NCI-H2081 (cell line): ENCODE data around the gene RPS19BP1.
A peak's percentile ranks its signal among the peaks of the same experiment; 100 is the strongest.

Source experiments
- DNase-seq, 2 experiments: peaks; one replicate each; lab custom pipeline; 2025; lab: John Stamatoyannopoulos, UW

Gene RPS19BP1

DNA sequence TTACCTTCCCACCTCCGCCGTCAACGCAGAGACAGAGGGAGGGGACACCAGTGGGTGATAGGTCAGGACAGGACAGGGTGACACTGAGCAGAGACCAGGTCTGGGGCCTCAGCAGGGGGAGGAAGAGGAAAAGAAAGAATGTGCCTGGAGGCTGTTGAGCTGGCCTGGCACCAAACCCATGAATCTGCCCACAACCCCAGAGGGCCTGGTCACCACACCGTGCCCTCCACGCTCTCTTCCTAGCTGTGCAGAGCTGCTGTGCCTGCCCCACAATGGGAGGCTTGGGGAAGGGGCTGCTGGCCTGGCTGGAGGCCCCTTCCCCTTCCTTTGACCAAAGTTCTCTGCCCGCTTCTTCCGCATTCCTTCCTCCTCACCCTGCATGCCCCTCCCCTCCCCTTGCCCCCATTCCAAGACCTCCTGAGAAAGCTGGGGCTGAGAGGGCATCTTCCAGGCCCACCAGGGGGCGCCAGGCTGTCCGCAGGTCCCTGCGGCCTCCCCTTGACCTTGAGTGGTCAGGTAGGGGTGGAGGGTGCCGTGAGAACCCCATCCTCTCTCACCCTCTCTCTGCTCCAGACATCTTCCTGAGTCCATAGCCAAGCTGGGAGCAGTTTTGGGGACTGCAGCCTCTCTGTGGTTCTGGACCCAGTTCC, 27.0 kb upstream of the RPS19BP1 start:
- no peak for DNase-seq

DNA sequence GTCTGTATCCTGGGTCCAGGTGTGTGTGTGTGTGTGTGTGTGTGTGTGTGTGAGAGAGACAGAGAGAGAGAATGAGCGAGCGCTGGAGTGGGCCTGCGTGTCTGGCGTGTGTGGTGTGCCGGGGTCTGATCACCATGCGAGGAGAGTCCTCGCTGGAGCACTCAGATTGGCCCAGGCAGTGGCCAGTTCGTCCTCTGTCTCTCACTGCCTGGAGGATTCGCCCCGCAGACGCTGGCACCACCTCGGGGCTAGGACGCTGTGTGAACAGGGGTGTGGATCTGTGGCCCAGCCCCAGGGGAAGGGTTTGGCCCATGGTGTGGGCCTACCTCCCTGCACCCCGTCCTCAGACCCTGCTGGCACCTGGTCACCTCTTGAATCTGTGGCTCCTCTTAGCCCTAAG, 26.4 kb upstream of the RPS19BP1 start:
- DNase-seq = no peak

DNA sequence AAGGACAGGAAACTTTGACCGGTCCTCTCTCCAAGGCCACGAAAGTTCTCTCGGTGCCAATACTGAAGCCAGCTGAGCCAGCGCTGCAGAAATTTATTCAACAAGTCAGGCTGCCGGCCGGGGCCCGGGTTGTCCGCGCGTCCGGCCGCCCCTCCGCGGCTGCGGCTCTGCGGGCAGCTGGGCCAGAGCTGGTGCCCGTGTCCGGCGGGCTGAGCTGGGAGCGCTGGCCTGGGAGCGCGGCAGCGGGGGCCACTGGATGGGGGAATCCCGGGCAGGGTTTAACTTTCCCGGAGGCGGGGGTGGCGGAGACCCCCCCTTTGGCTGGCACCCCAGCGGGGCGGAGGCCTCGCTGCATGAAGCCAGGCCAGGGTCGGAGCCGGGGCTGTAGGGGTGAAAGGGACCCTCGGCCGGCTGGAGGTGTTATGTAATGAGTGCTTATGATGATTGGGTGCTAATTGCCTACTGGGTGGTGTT, 25.7 kb upstream of the RPS19BP1 start:
- no peak for DNase-seq

DNA sequence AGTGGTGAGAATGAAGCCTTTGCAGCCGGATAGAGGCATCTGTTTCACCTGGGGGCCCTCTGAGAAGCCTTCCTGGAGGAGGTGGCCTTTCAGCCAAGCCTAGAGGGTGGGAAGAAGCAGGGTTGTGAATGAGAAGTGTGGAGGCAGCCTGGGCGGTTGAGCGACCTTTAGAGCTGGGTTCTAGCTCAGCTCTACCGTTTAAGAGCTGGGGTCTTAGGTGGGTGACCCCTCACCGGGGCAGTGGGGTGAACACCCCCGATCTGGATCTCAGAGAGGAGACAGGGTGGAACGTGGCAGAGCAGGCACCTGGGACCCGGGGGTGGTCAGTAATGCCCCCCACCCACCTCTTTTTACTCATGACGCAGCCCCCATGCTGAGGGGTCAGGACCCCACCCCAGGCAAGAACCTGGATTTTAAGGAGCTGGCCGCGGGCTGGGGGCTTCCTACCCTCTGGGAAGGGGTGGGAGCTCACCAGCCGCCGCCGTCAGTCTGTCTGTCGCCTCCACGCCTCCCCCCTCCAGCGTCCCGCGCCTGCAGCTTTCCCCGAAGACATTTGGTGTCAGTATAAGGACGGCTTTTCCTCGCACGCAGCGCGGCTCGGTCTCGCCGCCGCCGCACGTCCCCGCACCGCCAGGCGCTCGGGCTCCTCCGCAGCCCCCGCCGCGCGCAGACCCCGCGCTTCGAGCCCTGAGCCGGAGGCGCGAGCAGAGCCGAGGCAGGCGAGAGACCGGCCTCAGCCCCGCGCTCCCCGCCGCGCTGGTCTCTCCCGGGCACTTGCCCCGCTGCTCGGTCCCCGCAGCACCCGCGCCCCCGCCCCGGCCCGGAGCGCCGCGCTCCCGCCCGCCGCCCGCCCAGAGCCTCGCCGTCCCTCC, 24.7 kb upstream of the RPS19BP1 start:
- peak; percentile 6 to 9 for DNase-seq

DNA sequence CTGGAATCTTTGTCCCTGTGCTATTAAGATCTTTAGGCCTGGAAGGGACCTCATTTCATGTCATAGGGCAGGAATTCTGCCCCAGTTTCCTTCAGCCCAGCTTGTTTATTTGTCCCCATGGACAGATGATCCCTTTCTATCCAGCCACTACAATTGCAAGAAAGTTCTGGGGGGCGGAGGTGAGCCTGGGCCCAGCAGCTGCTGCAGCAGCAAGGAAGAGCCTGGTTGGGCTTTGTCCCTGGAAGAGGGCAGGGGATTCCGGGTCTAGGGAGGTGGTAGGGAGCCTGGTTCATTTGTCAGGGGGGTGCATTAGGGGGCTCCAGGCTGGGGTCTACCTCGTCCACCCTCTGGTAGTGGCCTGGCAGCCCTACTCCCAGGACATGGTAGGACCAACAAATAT, 21.6 kb upstream of the RPS19BP1 start:
- no peak for DNase-seq

DNA sequence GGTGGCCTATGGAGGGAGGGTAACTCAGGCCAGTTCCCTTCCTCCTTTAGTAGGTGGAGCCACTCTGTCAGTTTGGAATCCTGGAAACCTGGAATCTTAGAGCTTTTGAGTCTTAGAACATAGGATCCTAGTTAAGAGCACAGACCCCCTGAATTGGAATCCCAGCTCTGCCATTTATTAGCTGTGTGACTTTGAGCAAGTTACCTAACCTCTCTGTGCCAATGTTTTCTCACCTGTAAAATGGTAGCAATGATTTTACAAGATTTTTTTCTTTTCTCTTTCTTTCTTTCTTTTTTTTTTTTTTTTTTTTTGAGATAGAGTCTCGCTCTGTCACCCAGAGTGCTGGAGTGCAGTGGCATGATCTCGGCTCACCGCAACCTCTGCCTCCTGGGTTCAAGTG, 20.9 kb upstream of the RPS19BP1 start:
- no peak for DNase-seq

DNA sequence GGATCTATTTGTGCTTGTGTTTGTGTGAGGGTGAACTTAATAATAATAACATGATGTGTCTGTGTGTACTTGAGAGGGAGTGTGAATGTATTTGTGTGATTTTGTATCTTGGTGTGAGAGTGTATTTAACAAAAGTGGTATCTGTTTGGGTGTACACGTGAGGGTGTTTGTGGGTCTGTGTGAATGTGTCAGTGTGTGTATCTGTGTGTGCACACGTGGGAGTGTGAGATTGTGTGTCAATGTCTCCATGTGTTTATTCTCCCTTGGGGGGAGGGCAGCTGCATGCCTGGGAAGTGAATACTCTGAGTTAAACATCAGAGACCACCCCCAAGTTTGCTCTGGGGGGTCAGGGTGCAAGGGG, 15.0 kb upstream of the RPS19BP1 start:
- DNase-seq = no peak

DNA sequence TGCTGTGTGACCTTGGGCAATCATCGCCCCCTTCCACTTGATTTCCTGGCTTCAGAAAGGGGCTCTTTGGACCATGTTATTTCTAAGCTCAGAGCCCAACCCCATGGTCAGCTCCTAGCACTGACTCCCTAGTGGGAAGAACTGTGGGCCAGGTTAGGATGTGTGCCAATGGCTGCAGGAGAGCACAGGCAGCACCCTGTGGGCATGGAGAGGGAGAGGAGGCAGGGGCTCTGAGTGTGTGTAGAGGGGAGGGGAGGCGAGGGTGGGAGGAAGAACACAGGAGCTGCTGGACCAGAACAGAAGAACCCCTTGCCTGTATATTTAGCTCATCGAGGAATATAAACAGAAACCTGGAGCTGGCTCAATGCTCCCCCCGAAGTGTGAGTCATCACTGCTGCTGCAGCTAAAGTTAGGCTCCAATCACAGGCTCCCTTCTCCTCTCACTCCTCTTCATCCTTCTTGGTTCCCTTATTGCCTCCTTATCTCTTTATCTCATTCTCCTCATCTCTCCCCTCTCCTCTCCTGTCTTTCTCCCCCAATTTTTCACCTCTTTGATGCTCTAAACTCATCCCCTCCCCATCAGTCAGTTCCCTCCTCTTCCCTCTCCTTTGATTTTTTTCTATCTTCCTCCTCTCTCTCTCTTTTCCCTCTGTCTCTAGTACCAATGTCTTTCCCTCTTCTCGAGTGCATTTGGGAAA, 14.5 kb upstream of the RPS19BP1 start:
- peak in 1 of 2 experiments; percentile 33 for DNase-seq

DNA sequence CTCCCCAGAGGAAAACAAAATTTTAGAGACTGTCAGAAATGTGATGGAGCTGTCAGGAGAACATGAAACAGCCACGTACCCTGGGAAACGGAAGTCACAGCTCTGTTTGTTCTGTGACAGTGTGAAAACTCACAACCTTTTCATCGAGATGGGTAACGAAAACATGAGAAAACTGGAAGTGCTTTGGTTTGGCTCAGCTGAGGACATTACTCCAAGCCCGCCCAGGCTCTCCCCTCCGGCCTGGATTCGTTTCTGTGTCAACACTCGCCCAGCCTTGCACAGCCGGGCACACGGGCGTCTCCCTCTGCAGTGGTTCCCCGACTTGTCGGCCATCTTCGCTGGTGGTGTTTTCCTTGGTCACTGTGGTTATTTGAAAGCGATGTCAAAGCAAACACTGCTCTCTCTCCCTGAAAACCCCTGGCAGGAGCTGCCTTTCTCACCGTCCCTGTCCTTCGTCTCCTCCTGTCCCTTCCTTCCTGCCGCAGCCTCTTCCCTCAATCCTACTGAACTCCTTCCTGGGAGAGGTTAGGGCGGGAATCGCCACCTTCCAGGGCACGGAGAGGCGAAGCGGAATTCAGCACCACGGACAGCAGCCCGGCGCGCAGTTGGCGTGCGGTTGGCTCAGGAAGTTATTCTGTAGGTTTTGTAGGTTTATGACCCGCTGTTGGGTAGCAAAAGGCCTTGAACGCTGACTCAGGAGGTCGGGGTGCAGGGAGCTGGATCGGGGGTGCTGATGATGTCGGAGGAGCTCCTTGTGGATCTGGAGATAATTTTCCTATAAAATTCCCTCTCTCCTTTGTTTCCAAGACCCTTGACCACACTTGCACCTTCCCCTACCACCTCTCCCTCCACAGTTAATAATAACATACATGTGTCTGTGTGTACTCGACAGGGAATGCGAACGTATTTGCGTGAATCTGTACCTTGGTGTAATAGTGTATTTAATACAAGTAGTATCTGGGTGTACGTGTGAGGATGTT, 13.1 kb upstream of the RPS19BP1 start:
- no peak for DNase-seq

DNA sequence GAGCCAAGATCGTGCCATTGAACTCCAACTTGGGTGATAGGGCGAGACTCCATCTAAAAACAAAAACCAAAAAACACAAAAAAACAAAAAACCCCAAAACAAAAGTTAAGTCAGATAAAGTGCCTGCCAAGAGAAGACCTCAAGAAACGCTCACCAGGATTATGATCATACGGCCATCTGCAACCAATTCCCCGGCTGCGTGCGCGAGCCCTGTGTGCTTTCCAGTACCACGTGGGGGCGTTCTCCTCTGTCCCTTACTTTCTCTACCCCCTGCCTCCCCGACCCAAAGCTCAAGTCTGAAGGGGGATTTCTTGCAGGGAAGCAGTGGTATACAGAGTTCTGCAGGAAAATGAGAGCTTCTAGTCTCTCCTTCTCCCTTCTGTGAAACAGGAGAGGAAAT, 10.5 kb upstream of the RPS19BP1 start:
- no peak for DNase-seq

DNA sequence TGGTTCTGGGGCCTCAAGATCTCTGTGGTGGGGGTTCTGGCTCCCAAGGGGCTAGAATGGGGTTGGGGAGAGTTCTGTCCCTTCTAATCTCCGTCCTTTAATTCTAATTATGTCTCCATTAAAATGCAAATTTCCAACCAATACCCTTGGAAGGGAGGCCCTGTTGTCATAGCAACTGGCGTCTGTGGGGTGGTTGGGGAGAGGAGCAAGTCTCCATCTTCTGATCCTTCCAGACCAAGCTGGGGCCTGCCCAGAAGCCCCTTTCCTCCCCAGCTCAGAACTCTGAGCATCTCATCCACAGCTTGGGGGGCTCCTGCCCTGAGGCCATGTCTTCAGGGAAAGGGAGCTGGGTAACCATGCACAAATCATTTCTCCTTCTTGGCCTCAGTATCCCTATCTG, 5.4 kb upstream of the RPS19BP1 start:
- DNase-seq = no peak

DNA sequence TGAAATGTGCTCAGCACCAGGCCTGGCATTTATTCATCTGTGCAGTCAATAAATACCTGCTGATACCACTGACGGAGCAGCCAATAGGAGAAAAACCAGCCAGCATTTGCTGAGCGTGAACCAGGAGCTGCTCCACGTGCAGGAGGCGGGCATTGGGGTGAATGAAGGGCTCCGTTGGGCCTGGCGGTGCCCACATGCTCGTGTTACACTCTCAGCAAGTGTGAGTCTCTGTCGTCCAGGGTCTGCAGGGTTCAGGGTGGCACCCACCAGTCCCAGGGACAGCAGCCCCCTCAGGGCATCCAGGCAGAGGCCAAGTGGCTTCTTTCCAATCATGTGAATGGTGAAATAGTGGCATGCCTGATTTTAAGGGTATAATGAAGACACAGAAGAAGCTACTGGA, 4.2 kb upstream of the RPS19BP1 start:
- DNase-seq = no peak

DNA sequence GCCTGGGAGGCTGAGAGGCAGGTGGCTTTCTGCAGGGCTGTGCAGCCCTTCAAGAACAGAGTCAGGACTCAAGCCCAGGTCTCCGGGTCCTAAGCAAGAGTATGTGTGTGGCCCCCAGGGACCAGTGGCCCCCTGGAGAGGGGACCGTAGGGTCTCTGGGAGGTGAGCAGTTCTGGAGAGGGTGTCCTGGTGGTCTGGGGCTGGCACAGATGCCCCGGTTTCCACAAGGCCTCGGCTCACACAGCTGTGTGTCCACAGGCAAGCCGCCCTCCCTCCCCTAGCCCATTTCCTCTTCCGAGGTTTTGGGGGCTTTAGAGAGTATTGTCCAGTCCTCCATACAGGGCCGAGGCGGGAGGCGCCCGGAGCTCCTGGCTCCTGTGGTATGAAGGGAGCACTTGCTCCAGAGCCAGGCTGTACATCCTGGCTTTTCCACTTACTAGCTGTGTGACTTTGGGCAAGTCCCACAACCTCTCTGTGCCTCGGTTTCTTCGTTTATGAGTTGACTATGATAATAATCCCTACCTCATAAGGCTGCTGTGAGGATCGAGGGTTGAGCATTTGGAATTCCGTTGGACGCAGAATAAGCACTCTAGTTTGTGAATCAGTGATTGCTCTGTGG, 3.4 kb upstream of the RPS19BP1 start:
- no peak for DNase-seq

DNA sequence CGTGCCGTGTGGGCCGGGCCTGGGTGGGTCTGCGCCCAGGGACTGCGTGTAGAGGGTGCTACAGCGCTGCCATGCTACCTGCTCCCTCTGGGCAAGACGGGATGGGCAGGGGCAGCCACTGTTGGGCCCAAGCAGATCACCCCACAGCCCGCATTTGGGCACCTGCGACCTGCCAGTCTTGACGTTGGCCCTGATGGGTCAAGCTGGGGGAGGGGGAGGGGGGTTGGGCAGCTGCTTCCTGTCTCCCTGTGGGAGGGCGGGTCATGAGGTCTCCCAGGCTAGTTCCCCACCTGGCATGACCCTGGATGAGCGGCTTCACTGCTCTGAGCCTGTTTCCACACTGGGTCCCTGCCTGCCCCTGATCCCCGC, 2.8 kb upstream of the RPS19BP1 start:
- DNase-seq = no peak

DNA sequence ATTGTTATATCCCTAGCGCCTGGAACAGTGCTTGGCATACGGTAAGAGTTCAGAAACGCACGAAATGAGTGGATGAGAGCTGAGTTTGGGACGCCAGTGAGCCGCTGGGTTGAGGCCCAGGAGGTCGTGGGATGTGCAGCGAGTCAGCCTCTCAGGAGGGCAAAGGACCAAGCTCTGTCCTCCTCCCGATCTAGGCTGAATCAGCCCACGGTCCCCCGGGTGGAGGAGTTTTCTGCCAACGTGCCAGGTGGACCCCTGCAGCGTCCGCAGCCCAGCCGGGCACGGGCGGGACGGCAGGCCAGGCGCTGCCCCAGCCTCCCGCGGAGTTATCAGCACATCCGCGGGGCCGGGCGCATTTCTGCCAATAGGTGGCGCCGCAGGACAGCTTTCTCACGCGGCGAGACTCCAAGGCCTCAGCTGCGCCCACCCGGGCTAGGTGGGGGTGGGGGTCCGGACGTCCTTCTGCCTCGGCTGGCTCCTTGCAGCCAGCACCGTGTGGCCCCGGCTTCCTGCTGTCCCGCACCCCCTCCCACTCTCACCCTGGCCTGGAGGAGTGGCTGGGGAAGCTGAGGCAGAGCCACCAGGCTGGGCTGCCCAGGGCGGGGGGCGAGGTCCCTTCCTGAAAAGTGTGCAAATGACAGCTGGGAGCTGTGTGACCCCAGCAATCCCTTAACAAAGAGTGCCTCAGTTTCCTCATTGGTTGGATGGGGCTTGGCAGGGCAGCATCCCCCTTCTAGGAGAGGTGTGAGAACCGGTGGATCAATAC, 2.2 kb upstream of the RPS19BP1 start:
- peak; percentile 62 to 70 for DNase-seq

DNA sequence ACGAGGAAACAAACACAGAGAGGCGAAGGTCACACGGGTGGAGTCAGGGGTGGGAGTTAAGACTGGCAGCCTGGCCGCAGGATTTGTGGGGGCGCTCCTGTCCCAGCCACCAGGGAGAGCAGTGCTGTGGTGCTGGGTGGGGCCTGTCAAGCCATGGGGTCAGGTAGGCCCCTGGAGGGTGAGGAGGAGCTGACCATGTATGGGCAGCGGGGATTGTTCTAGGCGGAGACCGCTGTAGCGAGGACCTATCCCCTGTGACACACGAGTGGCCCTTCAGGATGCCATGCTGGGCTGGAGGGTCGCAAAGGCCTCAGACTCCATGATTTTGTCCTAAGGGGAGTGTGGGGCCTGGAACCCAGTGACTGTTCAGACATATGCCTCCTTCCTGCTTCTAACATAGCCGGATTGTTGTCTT, 1.6 kb upstream of the RPS19BP1 start:
- no peak for DNase-seq

DNA sequence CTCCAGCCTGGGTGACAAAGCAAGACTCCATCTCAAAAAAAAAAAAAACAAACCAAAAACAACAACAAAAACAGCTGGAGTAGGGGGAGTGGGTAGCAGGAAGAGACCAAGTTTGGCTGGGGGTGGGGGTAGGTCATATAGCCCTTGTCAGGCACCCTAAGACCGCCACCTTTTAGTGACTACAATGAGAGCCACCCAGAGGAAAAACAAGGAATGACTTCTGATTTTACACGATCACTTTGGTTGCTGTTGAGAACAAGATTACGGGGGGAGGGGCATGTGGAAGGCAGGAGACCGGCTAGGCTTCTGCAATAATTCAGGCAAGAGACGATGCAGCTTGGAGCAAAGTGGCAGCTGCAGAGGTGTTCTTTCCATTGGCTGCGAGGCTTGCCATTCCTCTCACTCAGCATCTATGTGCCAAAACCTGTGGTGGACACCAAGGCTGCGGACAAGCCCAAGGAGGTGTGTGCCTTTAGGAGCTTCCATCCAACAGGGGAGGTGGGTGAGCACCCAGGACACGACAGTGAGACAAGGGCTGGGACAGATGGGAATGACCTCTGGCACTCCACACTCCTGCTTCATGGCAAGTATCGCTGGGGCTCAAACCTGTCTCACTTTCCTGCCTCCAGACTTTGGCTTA, 1.7 kb downstream of the RPS19BP1 start:
- no peak for DNase-seq

DNA sequence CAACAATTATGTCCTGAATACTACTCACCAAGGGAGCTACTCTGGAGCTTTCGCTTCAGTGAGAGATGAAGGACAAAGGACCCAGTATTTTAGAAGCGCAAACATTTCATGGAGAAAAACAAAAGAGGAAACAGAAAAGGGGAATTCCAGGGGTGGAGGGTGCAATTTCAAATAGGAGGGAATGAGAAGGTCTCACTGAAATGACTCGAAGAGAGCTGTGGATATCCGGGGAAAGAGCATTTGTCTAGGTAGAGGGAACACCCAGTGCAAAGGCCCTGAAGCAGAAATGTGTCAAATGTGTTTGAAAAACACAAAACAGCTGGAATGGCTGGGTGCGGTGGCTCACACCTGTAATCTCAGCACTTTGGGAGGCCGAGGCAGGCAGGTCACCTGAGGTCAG, 2.4 kb downstream of the RPS19BP1 start:
- DNase-seq = no peak

DNA sequence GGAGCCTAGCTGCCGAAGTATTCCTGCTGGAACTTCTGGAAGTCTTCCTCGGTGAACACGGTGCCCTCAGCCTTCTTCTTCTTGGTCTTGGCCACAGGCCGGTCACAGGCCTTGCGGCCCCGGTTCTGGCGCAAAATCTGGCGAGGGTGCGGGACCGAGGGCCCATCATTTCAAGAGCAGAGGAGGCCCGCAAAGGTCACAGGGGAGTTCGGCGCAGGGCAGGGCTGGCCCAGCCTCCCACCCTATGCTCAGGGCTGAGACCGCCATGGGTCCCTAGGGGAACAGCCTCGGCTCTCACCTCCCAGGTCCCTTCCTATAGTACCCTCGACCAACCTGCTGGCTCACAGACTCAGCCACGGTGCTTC, 3.1 kb downstream of the RPS19BP1 start:
- DNase-seq = no peak
